Natural killer cell (primary cell): ENCODE results near the gene IDH3B. TPM values are rescaled to one million over a fixed set of nuclear protein-coding genes. Genes with fewer than 3 reads are reported as not detected.

ENCODE experiments used
- ATAC-seq, 3 donors: fragments of 150-1000 bp in 2 of 3; fragments of 200-7000 bp in 1 of 3; cut with Tn5 transposase; 1 replicate in 1 of 3; 2 replicates in 2 of 3; pipeline ENCODE4 v1.10.0; 2021; ENCODE audit warnings: mild to moderate bottlenecking in 2 of 3, moderate library complexity in 2 of 3
- DNase-seq, 2 donors: peaks; one replicate each; pipeline versions ENCODE4 v3.0.0 to v3.0.0-alpha.2; 2013 to 2021; ENCODE audit warnings: mixed read lengths in 1 of 2
- H3K27ac ChIP-seq: one replicate; pipeline ENCODE4 v1.5.1; 2013; ENCODE audit warnings: mild to moderate bottlenecking, low read length
- H3K27me3 ChIP-seq: one replicate; pipeline ENCODE4 v1.6.1; 2013; ENCODE audit warnings: low read length; ENCODE audit not compliant: control insufficient read depth, insufficient read depth
- H3K36me3 ChIP-seq: one replicate; pipeline ENCODE4 v1.6.1; 2013; ENCODE audit warnings: low read length; ENCODE audit not compliant: control insufficient read depth, insufficient read depth
- H3K4me1 ChIP-seq: one replicate; pipeline ENCODE4 v1.6.1; 2013; ENCODE audit warnings: low read length; ENCODE audit not compliant: control insufficient read depth, insufficient read depth
- H3K4me3 ChIP-seq: one replicate; pipeline ENCODE4 v1.5.1; 2013; ENCODE audit warnings: low read length
- H3K9me3 ChIP-seq: one replicate; pipeline ENCODE4 v1.6.1; 2013; ENCODE audit warnings: low read length; ENCODE audit not compliant: control insufficient read depth, insufficient read depth
- H3K27ac Mint-ChIP-seq, 2 donors: one replicate each; pipeline ENCODE4 v1.8.0; 2022; ENCODE audit warnings: mild to moderate bottlenecking in 2 of 2, mixed read lengths in 2 of 2, moderate library complexity in 1 of 2
- H3K27me3 Mint-ChIP-seq, 2 donors: one replicate each; pipeline ENCODE4 v1.8.0; 2022; ENCODE audit warnings: low read depth in 2 of 2, mixed read lengths in 2 of 2
- H3K36me3 Mint-ChIP-seq: one replicate; pipeline ENCODE4 v1.8.0; 2022; ENCODE audit warnings: mixed read lengths
- H3K4me1 Mint-ChIP-seq, 2 donors: one replicate each; pipeline ENCODE4 v1.8.0; 2022; ENCODE audit warnings: mixed read lengths in 2 of 2
- H3K4me3 Mint-ChIP-seq: one replicate; pipeline ENCODE4 v1.8.0; 2022; ENCODE audit warnings: mild to moderate bottlenecking, moderate library complexity, mixed read lengths
- H3K9me3 Mint-ChIP-seq, 2 donors: one replicate each; pipeline ENCODE4 v1.8.0; 2022; ENCODE audit warnings: mixed read lengths in 2 of 2
- WGBS: methylation state at CpG from one replicate; pipeline ENCODE4 v1.1.7; 2013; ENCODE audit warnings: missing lambda C conversion rate; ENCODE audit not compliant: insufficient coverage; 5-methylcytosine and 5-hydroxymethylcytosine counted together
- intact Hi-C: fragments of 100-400 bp; cut with micrococcal nuclease; formaldehyde crosslinking; loops from one replicate; pipeline ENCODE4 v1.14.2; 2022
- total RNA-seq, 4 donors: library from RNA; stranded (reverse); fragments of 120-200 nt in 1 of 4; gene quantifications; one replicate each; pipeline versions ENCODE4 v1.2.3 to v1.2.4, GENCODE V29; 2013 to 2022
- TF ChIP-seq, protein P1 (sequence below): fragments of 200-600 bp; IDR thresholded peaks from one replicate; pipeline ENCODE4 v1.8.0; 2022; ENCODE audit warnings: antibody characterized with exemption

The IDH3B gene
- total RNA-seq, 3 donors from 2014 or later (not counting 1 experiment from before 2014, with no cell fraction given): 149 to 161 (median 153) TPM

DNA sequence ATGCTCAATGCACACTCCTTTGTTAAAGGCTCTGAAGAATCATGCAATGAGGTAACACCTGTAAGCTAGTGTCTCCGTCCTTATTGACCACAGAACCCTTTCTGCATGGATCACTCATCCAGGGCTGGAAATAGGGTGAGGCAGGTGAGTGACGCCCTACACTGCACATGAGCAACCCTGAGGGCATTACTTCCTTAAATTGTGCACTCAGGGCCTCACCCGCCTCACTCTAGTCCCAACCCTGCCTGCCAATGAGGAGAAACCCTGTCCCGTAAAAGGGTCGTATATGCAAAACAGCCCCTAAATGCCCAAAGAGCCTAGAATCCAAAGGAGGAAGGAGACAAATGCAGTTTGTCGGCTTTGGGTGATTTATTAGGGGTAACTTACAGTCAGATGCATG lies 45.2 kb downstream of the IDH3B start:
- Histone ChIP-seq H3K36me3 (no peaks in the 10 kb centered on the region), H3K27me3 (peaks cover 3% of the 10 kb centered on the region), H3K9me3 (no peaks in the 10 kb centered on the region), H3K27ac (no peak overlapping the region), H3K4me3 (no peak overlapping the region), H3K4me1 (no peaks in the 10 kb centered on the region)
- H3K4me3 Mint-ChIP-seq: no peak overlapping the region
- ATAC-seq (no peak), DNase-seq (no peak)
- H3K27ac Mint-ChIP-seq: no peak overlapping the region
- H3K9me3 Mint-ChIP-seq: no peaks in the 10 kb centered on the region
- no peaks in the 10 kb centered on the region for H3K36me3 Mint-ChIP-seq
- H3K4me1 Mint-ChIP-seq: no peaks in the 10 kb centered on the region
- intact Hi-C loops: no loop called here
- 81% methylated on average over 6 of the region's 6 CpGs for WGBS
- TF ChIP-seq, protein P1, sequence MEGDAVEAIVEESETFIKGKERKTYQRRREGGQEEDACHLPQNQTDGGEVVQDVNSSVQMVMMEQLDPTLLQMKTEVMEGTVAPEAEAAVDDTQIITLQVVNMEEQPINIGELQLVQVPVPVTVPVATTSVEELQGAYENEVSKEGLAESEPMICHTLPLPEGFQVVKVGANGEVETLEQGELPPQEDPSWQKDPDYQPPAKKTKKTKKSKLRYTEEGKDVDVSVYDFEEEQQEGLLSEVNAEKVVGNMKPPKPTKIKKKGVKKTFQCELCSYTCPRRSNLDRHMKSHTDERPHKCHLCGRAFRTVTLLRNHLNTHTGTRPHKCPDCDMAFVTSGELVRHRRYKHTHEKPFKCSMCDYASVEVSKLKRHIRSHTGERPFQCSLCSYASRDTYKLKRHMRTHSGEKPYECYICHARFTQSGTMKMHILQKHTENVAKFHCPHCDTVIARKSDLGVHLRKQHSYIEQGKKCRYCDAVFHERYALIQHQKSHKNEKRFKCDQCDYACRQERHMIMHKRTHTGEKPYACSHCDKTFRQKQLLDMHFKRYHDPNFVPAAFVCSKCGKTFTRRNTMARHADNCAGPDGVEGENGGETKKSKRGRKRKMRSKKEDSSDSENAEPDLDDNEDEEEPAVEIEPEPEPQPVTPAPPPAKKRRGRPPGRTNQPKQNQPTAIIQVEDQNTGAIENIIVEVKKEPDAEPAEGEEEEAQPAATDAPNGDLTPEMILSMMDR: no peak
- H3K27me3 Mint-ChIP-seq: peaks cover 21 to 32% of the 10 kb centered on the region in 2 donors

DNA sequence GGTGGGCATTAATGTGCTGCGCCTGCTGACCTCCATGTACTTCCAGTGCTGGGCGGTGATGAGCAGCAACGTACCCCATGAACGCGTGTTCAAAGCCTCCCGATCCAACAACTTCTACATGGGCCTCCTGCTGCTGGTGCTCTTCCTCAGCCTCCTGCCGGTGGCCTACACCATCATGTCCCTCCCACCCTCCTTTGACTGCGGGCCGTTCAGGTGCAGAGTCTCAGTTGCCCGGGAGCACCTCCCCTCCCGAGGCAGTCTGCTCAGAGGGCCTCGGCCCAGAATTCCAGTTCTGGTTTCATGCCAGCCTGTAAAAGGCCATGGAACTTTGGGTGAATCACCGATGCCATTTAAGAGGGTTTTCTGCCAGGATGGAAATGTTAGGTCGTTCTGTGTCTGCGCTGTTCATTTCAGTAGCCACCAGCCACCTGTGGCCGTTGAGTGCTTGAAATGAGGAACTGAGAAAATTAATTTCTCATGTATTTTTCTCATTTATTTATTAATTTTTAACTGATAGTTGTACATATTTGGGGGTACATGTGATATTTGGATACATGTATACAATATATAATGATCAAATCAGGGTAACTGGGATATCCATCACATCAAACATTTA lies 46.8 kb downstream of the IDH3B start:
- H3K27ac ChIP-seq: no peak overlapping the region
- WGBS: 71% methylated on average over 15 of the region's 16 CpGs
- ATAC-seq (no peak), DNase-seq (no peak)
- Mint-ChIP-seq H3K36me3 (no peaks in the 10 kb centered on the region), H3K9me3 (no peaks in the 10 kb centered on the region), H3K4me3 (no peak overlapping the region), H3K4me1 (no peaks in the 10 kb centered on the region), H3K27me3 (peaks cover 21 to 32% of the 10 kb centered on the region in 2 donors), H3K27ac (no peak overlapping the region)
- TF ChIP-seq, protein P1: no peak
- H3K27me3 ChIP-seq: peaks cover 3% of the 10 kb centered on the region
- intact Hi-C loops: no loop called here
- H3K9me3 ChIP-seq: no peaks in the 10 kb centered on the region
- no peak overlapping the region for H3K4me3 ChIP-seq
- no peaks in the 10 kb centered on the region for H3K4me1 ChIP-seq
- no peaks in the 10 kb centered on the region for H3K36me3 ChIP-seq

- intact Hi-C loops: no loop called here
- no peaks in the 10 kb centered on the region for H3K9me3 Mint-ChIP-seq
- Histone ChIP-seq H3K27me3 (peaks cover 3% of the 10 kb centered on the region), H3K4me1 (no peaks in the 10 kb centered on the region), H3K36me3 (no peaks in the 10 kb centered on the region), H3K27ac (no peak overlapping the region), H3K4me3 (no peak overlapping the region), H3K9me3 (no peaks in the 10 kb centered on the region)
- no peaks in the 10 kb centered on the region for H3K36me3 Mint-ChIP-seq
- no peak overlapping the region for H3K27ac Mint-ChIP-seq
- peaks cover 22 to 32% of the 10 kb centered on the region in 2 donors for H3K27me3 Mint-ChIP-seq
- WGBS: 81% methylated on average over 9 of the region's 9 CpGs
- TF ChIP-seq, protein P1: no peak
- ATAC-seq (no peak), DNase-seq (no peak)
- H3K4me1 Mint-ChIP-seq: no peaks in the 10 kb centered on the region
- H3K4me3 Mint-ChIP-seq: no peak overlapping the region
These were observed 47.4 kb downstream of the IDH3B start for GRCh38 chr20:2616634-2617033.

- Mint-ChIP-seq H3K9me3 (peaks cover 5% of the 10 kb centered on the region in 2 donors), H3K4me3 (no peak overlapping the region), H3K27ac (no peak overlapping the region), H3K27me3 (peaks cover 29 to 32% of the 10 kb centered on the region in 2 donors), H3K4me1 (no peaks in the 10 kb centered on the region), H3K36me3 (peaks cover 5% of the 10 kb centered on the region)
- Histone ChIP-seq H3K9me3 (no peaks in the 10 kb centered on the region), H3K36me3 (no peaks in the 10 kb centered on the region), H3K4me1 (no peaks in the 10 kb centered on the region), H3K27ac (no peak overlapping the region), H3K27me3 (peaks cover 8% of the 10 kb centered on the region), H3K4me3 (no peak overlapping the region)
- intact Hi-C loops: no loop called here
- ATAC-seq (no peak), DNase-seq (no peak)
- 90% methylated on average over 3 of the region's 3 CpGs for WGBS
- TF ChIP-seq, protein P1: no peak
These were observed 51.9 kb downstream of the IDH3B start for GRCh38 chr20:2612073-2612472.
